LNCaP clone FGC (cell line): ENCODE measurements around the gene SLC12A6.
"Not testable (repeated sequence)": the region's sequence is repeated elsewhere in the genome, so short reads cannot be mapped to it uniquely, and the experiment has no call there.

Source experiments
- DNase-seq: peaks from one replicate; pipeline ENCODE4 v3.0.0-alpha.2; 2011; ENCODE audit warnings: low read depth
- H3K4me3 ChIP-seq: 2 replicates; pipeline ENCODE4 v1.5.1; 2011; ENCODE audit warnings: mild to moderate bottlenecking, low read depth, low read length, control low read depth
- CTCF ChIP-seq: IDR thresholded peaks from 2 replicates; pipeline ENCODE4 v1.5.1; 2012; ENCODE audit warnings: mild to moderate bottlenecking; ENCODE audit not compliant: control insufficient read depth, insufficient read depth; ENCODE audit errors: extremely low read depth

SLC12A6 gene

GRCh38 chr15:34337557-34338306 is at the start of gene SLC12A6:
Gene SLC12A6, minus strand, starts transcription at chr15:34337781. Its CDS starts 1,101 bp downstream, at chr15:34336680.
- peak within 1 kb of the TSS; percentile 81 for H3K4me3 ChIP-seq
- no peak for DNase-seq
- TF ChIP-seq CTCF = no peak

GRCh38 chr15:34381829-34382521 is 44.4 kb upstream of the SLC12A6 start:
- H3K4me3 ChIP-seq = not testable (repeated sequence)

GRCh38 chr15:34380491-34380890 is 42.9 kb upstream of the SLC12A6 start:
- H3K4me3 ChIP-seq, DNase-seq: not testable (repeated sequence)

More at GRCh38 chr15:34381829-34382521, 44.4 kb upstream of the SLC12A6 start:
- DNase-seq = not testable (repeated sequence)

- no peak for TF ChIP-seq CTCF
- no peak for DNase-seq
- no peak overlapping the region for H3K4me3 ChIP-seq
Measured at GRCh38 chr15:34376856-34377255, 39.3 kb upstream of the SLC12A6 start.

DNA sequence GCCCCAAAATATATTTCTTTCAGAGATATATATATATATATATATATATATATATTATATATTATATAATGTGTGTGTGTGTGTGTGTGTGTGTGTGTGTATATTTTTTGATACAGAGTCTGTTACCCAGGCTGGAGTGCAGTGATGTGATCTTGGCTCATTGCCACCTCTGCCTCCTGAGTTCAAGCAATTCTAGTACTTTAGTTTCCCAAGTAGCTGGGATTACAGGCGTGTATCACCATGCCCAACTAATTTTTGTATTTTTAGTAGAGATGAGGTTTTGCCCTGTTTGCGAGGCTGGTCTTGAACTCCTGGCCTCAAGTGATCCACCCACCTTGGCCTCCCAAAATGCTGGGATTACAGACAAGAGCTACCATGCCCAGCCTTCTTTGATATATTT is 38.0 kb upstream of the SLC12A6 start:
- H3K4me3 ChIP-seq, DNase-seq: not testable (repeated sequence)

DNA sequence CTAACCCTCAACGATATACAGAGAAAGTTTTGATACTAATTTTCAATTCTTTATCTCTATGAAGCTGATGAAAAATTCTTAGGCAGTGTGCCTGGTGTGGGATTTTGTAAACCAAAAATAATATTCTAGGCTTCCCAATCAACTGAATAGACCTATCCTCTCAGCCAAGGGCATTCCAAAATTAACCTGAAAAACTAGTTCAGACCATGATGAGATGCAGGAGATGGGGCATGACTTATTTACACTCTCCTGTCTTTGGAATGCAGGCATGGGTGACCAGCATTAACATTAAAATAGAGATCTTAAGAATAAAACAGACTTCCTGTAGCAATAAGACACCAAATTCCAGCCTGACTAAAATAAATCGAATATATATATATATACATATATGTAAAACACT is 37.2 kb upstream of the SLC12A6 start:
- no peak for DNase-seq
- TF ChIP-seq CTCF = no peak
- H3K4me3 ChIP-seq = no peak overlapping the region

DNA sequence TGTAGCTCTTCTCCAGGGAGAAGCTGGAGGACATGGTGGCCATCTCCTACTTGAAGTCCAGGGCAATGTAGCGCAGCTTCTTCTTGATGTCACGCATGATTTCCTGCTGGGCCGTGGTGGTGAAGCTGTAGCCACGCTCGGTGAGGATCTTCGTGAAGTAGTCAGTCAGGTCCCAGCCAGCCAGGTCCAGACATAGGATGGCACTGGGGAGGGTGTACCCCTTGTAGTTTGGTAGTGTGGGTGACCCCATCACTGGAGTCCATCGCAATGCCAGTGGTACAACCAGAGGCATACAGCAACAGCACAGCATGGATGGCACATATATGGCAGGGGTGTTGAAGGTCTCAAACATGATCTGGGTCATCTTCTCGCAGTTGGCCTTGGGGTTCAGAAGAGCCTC is 36.4 kb upstream of the SLC12A6 start:
- no peak for DNase-seq
- no peak overlapping the region for H3K4me3 ChIP-seq
- no peak for TF ChIP-seq CTCF

DNA sequence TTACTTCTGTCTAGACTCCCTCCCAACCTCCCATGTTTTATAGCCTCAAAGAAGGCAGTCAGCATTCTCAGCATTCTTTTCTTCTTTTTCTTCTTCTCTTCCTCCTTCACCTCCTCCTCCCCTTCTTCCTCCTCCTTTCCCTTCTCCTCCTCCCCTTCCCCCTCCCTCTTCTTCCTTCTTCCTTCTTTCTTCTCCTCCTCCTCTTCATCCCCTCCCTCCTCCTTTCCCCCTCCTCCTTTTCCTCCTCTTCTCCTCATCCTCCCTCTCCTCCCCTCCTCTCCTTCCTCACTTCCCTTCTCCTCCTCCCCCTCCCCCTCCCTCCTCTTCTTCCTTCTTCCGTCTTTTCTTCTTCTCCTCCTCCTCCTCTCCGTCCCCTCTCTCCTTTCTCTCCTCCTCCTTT is 33.1 kb upstream of the SLC12A6 start:
- TF ChIP-seq CTCF = no peak
- no peak overlapping the region for H3K4me3 ChIP-seq
- no peak for DNase-seq
